G401.6 (cell line): ENCODE measurements around the gene EPS8.
A peak's percentile ranks its signal among the peaks of the same experiment; 100 is the strongest.

Source experiments
- FAIRE-seq: peaks from 2 replicates; lab custom pipeline; 2012; peaks lifted over from hg19 to GRCh38; lab: Jason Lieb, UNC

Gene EPS8

DNA sequence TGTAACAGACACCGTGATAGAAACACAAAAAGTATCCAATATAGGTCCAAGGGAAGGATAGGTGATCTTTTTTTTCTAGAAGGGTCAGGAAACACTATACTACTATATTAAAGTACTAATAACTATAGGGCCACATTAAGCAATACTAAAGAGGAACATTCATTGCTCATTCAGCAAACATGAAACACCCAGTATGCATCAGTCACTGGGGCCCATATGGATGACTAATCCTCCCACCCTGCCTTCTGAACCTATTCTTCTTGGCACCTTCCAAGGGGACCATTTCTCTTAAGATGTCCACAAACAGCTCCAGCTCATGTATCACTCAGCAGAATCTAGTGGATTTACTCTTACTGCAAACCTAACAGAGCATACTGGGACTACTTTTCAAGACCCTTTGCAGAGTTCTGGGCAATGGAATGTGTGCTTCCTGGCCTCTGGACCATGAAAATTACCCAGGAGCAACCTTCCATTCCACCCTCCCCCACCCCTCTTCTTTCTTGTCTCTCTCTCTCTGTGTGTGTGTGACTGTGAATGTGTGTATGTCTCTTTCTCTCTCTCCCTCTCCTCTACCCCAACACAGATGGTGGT is 187.9 kb downstream of the EPS8 start:
- FAIRE-seq, result no peak

DNA sequence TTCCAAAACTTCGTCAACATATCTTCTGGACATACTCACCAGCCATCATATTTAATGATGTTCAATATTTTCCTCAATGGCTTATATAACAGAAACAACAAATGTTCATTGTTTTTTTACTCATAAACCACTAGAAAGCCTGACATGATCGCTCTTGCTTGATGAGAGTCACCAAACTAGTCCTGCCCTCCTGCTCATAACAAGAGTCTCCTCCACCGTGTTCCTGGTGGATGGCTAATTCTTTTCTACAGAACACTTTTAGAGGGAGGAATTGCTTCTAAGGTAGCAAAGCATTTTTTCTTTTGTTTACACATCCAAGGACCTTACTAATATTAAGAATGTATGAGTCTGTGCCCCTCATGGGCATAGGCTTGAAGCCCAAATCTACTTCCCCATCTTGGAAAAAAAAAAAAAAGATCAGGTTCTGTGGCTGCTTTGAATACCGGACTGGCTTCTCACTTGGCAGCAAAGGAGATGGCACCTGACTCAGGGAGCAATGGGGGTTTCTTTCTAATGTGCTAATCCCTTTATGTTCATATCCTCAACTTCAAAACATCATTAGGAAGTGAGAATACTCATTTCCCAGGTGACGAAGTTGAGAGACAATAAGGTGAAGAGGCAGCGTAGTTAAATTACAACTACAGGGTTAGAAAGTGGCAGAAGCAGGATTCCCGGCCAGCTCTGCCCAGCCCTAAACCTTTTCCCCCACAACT is 188.8 kb downstream of the EPS8 start:
- no peak for FAIRE-seq

DNA sequence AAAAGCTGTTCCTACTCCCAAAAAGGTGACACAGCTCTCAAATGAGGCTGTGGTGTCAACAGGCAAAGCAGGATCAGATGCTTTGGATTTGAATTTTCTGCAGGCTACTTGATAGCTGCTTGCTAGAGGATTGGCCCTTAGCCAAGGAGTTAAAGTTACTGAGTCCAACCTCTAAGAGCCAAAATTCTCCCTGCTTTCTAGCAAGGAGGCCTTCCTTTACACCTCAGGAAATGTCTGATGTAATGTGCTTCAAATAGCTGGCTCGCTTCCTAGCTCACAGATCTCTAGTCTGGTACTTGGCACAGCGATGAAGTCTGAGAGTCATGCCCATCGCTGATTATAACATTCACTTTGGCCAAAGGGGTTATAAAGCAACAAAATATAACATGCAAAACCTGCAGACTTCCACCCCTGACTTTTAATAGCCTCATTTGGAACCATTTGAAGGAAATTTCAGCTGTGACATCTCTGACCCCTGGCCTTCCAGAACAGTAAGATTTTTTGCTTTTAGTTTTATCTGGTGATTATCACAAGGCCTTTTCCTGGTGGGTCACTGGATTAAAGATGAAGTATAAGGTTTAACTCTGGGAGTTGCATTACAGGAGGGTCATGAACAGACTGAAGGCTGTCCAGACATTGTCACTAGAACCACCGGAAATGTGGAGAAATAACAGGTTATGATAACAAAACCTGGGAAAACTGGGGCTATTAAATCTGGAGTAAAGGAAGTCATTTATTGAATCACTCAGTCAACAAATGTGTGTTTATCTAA is 189.7 kb downstream of the EPS8 start:
- no peak for FAIRE-seq

DNA sequence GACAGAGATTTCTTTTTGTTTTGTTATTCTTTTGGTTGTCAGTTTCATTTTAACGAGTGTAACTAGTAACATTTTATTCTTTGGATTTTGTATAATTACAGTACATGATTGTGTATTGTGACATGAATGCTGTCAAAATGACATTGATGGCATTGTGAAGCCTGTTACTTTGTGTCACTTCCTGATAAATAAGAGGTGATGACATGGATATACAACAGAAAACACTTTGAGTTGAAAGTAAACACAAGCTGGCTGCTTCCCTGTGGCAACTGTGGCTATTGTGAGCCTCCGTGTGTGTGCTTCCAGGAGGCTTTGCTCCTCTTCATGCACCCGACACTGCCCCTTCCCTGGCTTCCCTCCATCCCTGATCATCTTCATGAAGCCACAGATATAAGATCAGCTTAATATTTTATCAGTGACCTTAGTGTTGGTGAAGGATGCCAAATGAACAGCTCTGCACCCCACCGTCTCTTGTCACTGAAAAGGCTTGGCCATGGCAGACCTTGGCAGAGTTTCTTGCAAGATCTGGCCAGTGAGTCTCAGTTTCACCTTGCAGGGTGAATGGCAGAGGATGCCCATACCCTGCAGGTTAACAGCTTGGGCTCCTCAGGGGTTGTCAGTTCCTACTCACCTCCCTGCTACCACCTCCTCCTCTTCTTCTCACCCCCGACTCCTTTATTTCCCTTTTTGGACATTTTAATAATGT is 191.9 kb downstream of the EPS8 start:
- FAIRE-seq, result no peak

DNA sequence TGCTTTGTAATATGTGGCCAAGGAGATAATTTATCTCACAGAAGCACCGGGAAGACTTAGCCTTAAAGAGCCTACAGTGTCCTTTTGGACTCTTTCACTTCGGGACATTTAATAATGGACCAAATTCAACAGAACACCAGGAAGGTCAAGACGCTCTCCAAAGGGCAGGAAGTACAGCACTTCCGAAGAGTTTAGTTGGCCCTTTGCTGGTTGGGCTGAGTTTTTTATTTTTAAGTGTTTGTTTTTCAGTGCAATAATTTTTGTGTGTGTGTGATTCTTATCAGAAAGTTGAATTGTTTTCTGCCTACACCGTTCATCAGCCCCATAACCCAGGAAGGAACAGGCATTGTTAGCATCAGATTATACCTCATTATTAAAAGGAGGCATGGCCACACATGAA is 193.0 kb downstream of the EPS8 start:
- no peak for FAIRE-seq

DNA sequence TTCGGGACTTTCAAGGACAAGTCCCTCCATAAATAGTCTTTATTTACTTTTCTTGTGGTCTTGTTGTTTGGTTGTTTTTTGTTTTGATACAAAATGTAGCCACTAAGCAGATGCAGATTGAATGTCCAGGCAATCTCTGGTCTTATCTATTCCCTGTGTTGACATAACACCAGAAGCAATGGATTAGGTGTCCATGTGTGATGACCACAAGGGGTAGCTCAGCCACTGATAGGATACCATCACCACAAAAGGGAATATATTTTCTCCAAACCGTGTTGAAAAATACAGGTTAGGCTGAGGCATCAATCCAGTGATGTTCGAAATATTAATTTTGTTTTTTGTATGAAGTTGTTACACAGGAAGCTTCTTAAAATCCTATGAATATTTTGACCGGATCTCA is 196.3 kb downstream of the EPS8 start:
- FAIRE-seq, result no peak

DNA sequence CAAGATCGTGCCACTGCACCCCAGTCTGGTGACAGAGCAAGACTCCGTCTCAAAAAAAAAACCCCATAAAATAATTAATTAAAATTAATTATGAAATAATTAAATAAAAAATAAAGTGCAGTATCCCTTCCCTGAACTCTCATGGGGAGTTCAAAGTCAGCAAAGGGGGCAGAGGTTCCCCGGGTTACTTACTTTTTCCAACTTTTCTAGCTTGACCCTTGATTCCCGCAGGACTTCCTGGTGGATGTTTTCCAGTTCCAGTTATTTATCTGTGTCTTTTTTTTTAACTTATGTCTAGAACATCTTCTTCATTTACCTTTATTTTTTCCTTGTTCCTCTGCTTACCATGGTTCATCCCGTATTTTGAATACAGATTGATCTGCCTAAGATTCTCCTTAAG is 197.4 kb downstream of the EPS8 start:
- no peak for FAIRE-seq

DNA sequence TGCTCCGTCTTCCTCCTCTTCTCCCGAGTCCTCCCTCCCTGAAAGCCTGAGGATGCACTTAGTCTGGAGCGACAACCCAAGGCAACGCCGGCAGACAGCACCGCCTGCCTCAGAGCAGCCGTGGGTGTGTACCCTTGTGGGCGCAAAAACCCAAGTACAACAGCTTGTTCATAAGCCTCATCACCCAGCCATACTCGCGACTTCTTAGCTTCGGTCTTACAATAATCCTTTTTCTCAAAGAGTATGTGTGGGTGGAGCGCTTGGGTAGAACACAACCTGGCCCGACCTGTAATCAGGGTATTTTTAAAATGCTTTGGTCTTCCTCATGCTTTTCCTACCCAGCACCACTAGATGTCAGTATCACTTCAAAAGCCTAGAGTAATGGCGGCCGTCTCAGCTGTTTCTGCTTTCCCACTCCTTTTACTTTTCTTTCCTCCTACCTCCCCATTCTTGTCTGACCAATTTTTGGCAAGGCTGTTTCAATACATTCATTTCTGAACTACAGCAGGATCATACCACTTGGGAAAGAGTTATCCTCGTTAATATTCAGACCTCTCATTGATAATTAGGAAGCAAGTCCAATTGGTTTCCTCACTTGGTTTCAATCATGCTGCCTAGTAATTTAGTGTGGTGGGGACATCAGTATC is 198.9 kb downstream of the EPS8 start:
- peak; percentile 39 for FAIRE-seq

DNA sequence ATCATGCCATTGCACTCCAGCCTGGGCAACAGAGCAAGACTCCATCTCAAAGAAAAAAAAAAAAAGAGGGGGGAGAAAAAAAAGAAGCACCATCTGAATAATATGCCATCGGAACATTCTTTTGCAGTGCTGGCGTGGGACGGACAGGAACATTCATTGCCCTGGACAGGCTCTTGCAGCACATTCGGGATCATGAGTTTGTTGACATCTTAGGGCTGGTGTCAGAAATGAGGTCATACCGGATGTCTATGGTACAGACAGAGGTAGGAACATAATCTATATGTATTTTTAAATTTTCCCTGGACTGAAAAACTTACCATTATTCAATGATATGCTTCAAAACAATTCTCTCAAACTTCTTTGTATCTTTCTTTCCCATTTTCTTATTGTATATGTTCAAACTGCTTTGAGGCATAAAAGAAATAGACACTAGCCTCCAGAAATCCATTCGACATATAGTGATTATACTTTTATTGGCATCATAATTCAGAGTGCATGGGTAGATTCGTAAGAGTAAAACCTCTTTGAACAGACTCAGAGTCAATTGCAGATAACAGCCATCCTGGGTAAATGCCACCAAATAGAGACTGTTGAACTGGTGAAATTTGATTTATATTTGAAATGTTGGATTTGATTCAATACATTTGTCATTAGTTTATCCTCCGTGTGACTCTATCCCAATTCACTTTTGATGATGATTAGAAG is 199.7 kb downstream of the EPS8 start:
- no peak for FAIRE-seq

DNA sequence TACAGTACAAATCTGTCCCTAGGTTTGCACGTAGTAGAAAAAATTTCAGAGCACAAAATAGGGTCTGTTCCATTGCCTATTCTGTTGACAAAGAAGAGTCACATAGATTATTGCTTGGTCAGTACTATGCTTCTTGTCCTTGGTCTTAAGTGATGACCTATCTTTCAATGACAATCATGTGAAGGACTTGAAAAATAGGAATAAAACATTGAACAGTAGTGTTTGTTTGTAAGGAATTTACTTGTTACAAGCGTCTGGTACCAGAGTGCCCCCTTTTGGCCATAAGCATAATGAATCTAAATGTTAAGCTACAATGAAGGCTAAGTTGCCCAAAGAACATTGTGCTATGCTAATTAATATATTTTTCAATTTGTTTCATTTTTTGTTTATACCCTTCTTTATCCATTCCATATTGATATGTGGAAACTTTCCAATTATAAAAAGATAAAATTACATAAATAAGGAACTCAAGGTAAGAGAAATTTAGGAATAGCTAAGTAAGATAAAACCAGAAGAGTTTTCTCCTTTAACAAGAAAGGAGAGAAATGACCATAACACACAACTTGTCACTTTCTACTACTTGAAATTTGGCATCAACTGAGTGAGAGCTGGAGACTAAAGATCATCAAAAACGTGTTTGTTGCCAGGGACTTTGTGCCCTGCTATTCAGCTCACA is 204.7 kb downstream of the EPS8 start:
- peak; percentile 80 for FAIRE-seq

DNA sequence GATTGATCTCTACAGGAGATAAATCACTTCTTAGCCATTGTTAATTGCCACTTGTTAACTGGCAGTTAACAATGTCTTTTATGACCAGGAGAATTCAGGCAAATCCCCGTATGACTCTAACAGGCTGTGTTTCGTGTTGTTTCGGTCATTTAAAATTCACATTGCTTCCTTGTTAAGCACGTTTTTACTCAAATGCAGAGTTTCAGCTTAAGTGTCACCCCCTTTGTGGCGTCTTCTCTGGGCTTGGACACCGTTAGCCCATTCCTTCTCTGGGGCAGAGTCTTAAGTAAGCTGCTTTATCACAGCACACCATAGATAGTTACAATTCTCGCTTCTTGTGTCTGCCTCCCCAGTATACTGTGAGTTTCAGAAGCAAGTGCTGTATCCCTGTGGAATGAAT is 205.4 kb downstream of the EPS8 start:
- no peak for FAIRE-seq

DNA sequence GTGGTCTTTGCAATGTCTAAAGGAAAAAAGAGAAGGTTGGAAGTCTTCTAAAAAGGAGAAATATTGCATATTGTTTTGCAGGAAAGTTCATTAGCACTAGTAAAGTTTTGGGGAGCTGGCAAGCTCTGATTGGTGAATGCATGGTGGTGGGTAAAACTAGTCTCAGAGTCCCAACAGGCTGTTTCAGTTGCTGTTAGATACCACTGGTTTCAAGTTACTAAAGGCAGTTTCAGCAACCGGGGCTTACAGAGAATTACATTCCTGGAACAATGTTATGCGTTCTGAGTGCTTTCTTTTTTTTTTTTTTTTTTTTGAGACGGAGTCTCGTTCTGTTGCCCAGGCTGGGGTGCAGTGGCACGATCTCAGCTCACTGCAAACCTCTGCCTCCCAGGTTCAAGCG is 208.2 kb downstream of the EPS8 start:
- no peak for FAIRE-seq

DNA sequence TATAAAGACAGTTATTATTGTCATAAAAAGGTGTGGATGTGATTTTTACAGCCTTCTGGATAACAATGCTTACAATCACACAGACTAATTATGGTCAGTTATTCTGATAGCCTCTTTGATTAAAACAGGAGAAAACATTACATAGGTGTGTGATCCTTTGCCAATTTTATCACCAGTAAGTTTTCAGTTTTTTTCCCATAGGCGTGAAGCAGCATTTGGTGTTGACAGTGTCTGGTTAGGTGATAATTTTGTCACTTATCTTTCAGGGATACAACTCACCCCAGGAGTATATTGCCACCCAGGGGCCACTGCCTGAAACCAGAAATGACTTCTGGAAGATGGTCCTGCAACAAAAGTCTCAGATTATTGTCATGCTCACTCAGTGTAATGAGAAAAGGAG is 208.8 kb downstream of the EPS8 start:
- FAIRE-seq, result no peak

DNA sequence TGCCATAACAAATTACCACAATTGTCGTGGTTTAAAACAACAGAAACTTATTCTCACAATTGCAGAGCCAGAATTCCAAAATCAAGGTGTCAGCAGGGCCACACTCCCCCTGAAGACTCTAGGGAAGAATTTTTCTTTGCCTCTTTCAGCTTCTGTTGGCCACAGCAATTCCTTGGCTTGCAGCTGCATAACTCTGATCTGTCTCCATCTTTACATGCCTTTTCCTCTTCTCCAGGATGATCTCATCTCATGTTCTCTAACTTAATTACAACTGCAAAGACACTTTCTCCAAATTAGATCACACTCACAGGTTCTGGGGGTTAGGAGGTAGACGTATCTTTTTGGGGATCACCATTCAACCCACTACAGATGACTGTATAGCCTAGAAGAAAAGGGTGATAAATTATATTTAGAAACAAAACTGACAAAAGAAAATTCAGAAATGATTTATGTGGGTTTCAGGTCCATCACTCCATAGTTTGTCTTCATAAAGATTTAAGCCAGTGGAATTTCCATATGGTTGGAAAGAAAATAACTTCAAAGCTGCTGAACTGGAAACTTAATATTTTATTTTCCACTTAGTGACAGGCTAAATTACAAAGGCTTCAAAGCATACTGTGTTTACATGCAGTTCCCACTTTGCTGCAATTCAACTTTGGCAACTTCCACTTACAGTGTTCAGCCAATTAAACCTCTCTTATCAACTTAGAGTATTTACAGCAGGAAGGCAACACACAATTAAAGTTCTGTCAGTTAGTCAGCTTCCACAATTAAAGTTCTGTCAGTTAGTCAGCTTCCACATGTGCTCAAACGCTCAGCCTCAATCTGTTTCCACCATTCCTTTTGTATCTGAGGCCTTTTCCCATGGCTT is 213.3 kb downstream of the EPS8 start:
- FAIRE-seq, result no peak

DNA sequence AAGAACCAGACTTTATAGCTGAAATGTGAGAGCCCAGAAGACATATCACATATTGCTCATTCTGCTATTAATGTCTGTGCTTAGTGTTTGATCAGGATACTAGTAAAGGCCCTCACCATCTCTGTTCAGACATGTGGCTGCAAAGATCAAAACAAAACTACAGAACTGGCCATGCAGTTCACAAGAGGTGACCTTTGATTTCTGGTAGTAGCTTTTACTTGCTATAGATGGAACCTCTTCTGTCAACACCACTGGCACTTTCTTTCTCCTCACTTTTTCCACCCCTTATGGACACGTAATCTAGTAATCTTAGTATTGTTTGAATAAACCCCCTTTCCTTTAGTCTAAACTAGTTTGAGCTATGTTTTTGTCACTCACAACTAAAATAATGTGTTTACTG is 214.8 kb downstream of the EPS8 start:
- FAIRE-seq, result no peak
